C4-2B (cell line): Measurements from ENCODE around the gene ITGA5.

Experiments used
- CTCF ChIP-seq: fragments of 450-650 bp; conservative IDR thresholded peaks from 2 replicates; pipeline ENCODE4 v1.5.1; 2017; ENCODE audit warnings: mild to moderate bottlenecking
- ZFX ChIP-seq: fragments of 450-650 bp; IDR thresholded peaks from 2 replicates; pipeline ENCODE4 v1.6.1; 2017

- TF ChIP-seq ZFX (no peak), CTCF (no peak)
These were observed 67.7 kb downstream of the ITGA5 start for GRCh38 chr12:54351341-54351740.
